Motor neuron (in vitro differentiated cells): ENCODE measurements around the gene TFEB. TPM values are rescaled to one million over a fixed set of nuclear protein-coding genes. Genes with fewer than 3 reads are reported as not detected.

ENCODE experiments used
- ATAC-seq, 8 experiments: fragments of 200-7000 bp; cut with Tn5 transposase; replicated peaks in 6 of 8; 2 replicates each; pipeline ENCODE4 v1.8.0; 2021; ENCODE audit warnings: mild to moderate bottlenecking in 8 of 8, moderate library complexity in 8 of 8
- H3K27ac ChIP-seq, 2 donors: fragments of 250-450 bp; sonication (Bioruptor Pico); 2 replicates each; pipeline ENCODE4 v1.9.0; 2021; ENCODE audit warnings: antibody characterized with exemption in 2 of 2, mild to moderate bottlenecking in 2 of 2, moderate library complexity in 1 of 2
- H3K4me1 ChIP-seq, 2 donors: fragments of 250-450 bp; sonication (Bioruptor Pico); replicated peaks in 1 of 2; 2 replicates each; pipeline ENCODE4 v1.6.1; 2021; ENCODE audit warnings: antibody characterized with exemption in 2 of 2, mild to moderate bottlenecking in 2 of 2, moderate library complexity in 1 of 2
- H3K4me3 ChIP-seq, 5 donors: fragments of 250-450 bp; sonication (Bioruptor Pico); 2 replicates each; pipeline ENCODE4 v1.9.0; 2021; ENCODE audit warnings: antibody characterized with exemption in 5 of 5, mild to moderate bottlenecking in 5 of 5, moderate library complexity in 4 of 5
- WGBS, 10 experiments: fragments of 450-650 bp; shearing (Covaris generic); methylation state at CpG; one replicate each; pipeline ENCODE4 v1.0.0; 2022; 5-methylcytosine and 5-hydroxymethylcytosine counted together
- in situ Hi-C, 9 experiments: fragments of 400-800 bp; cut with MboI; loops; one replicate each; pipeline ENCODE4 v1.15.0; 2021; ENCODE audit warnings: low sequenced_read_pairs in 9 of 9, low pct_unique_long_range_greater_than_20kb in 2 of 9; ENCODE audit not compliant: unreplicated experiment in 9 of 9
- total RNA-seq, 8 experiments: library from RNA; unstranded; fragments of 300-600 nt; gene quantifications; 2 replicates each; pipeline versions ENCODE4 v1.2.3 to v1.2.4, GENCODE V29; 2022

TFEB gene
- total RNA-seq, 8 experiments from 2014 or later: 1.4 to 8.5 (median 5.3) TPM

- in situ Hi-C loops: no loop called here
- no peak overlapping the region for H3K4me3 ChIP-seq
These were observed 12.4 kb downstream of the TFEB start for GRCh38 chr6:41722969-41723529.

GRCh38 chr6:41721414-41721813 lies 14.0 kb downstream of the TFEB start:
- in situ Hi-C loops: no loop called here

More at GRCh38 chr6:41722969-41723529, 12.4 kb downstream of the TFEB start:
- Histone ChIP-seq H3K4me1 (peaks cover 0 to 6% of the 10 kb centered on the region in 2 donors), H3K27ac (no peak overlapping the region)
- WGBS, 10 experiments: 0 to 100% (median 47%) methylated on average over 1 of the region's 8 CpGs; no CpG with 5 or more reads in 6 of the 10 experiments
- ATAC-seq: peak in 1 of 8 experiments; percentile 7

GRCh38 chr6:41720783-41721182 lies 14.6 kb downstream of the TFEB start:
- no peak for ATAC-seq
- H3K27ac ChIP-seq: no peak overlapping the region
- H3K4me3 ChIP-seq: no peak overlapping the region
- H3K4me1 ChIP-seq: peaks cover 0 to 11% of the 10 kb centered on the region in 2 donors
- no CpG with 5 or more reads among the region's 2 CpGs for WGBS, 10 experiments
- in situ Hi-C loops: no loop called here

More at GRCh38 chr6:41721414-41721813, 14.0 kb downstream of the TFEB start:
- Histone ChIP-seq H3K4me1 (peaks cover 0 to 11% of the 10 kb centered on the region in 2 donors), H3K27ac (no peak overlapping the region), H3K4me3 (no peak overlapping the region)
- WGBS, 10 experiments: 80 to 100% (median 86%) methylated on average over 1 to 3 of the region's 3 CpGs; no CpG with 5 or more reads in 7 of the 10 experiments
- ATAC-seq: no peak

- Histone ChIP-seq H3K27ac (no peak overlapping the region), H3K4me3 (no peak overlapping the region), H3K4me1 (peaks cover 0 to 11% of the 10 kb centered on the region in 2 donors)
- ATAC-seq: no peak
- in situ Hi-C loops: no loop called here
- 48 to 100% methylated on average over 2 of the region's 3 CpGs; no CpG with 5 or more reads in 8 of the 10 experiments for WGBS, 10 experiments
These were observed 15.2 kb downstream of the TFEB start for GRCh38 chr6:41720262-41720620.

- no peak overlapping the region for H3K4me3 ChIP-seq
- 79 to 100% (median 95%) methylated on average over 1 to 6 of the region's 7 CpGs; no CpG with 5 or more reads in 3 of the 10 experiments for WGBS, 10 experiments
- in situ Hi-C loops: no loop called here
- no peak overlapping the region for H3K27ac ChIP-seq
- no peak for ATAC-seq
- peaks cover 0 to 11% of the 10 kb centered on the region in 2 donors for H3K4me1 ChIP-seq
These were observed 15.8 kb downstream of the TFEB start for GRCh38 chr6:41719436-41720261.

GRCh38 chr6:41718828-41719227 lies 16.6 kb downstream of the TFEB start:
- in situ Hi-C loops: no loop called here
- ATAC-seq: no peak
- Histone ChIP-seq H3K4me1 (peaks cover 0 to 10% of the 10 kb centered on the region in 2 donors), H3K27ac (no peak overlapping the region), H3K4me3 (no peak overlapping the region)
- WGBS, 10 experiments: 50 to 100% (median 88%) methylated on average over 1 to 4 of the region's 5 CpGs; no CpG with 5 or more reads in 1 of the 10 experiments

GRCh38 chr6:41717392-41717736 lies 18.0 kb downstream of the TFEB start:
- 80 to 100% (median 94%) methylated on average over 1 of the region's 1 CpG; no CpG with 5 or more reads in 4 of the 10 experiments for WGBS, 10 experiments
- Histone ChIP-seq H3K4me1 (peaks cover 0 to 5% of the 10 kb centered on the region in 2 donors), H3K4me3 (no peak overlapping the region), H3K27ac (no peak overlapping the region)
- ATAC-seq: no peak
- in situ Hi-C loops: no loop called here

GRCh38 chr6:41716516-41717391 lies 18.7 kb downstream of the TFEB start:
- 72 to 100% (median 94%) methylated on average over 1 to 5 of the region's 11 CpGs; no CpG with 5 or more reads in 4 of the 10 experiments for WGBS, 10 experiments
- peak in 5 of 8 experiments; percentile 4 to 61 (median 43) for ATAC-seq
- H3K27ac ChIP-seq: no peak overlapping the region
- H3K4me3 ChIP-seq: no peak overlapping the region
- in situ Hi-C loops: no loop called here
- peaks cover 0 to 5% of the 10 kb centered on the region in 2 donors for H3K4me1 ChIP-seq

GRCh38 chr6:41715795-41716515 lies 19.5 kb downstream of the TFEB start:
- Histone ChIP-seq H3K4me1 (peaks cover 0 to 5% of the 10 kb centered on the region in 2 donors), H3K4me3 (no peak overlapping the region), H3K27ac (no peak overlapping the region)
- no peak for ATAC-seq
- in situ Hi-C loops: no loop called here
- WGBS, 10 experiments: 17 to 100% (median 75%) methylated on average over 1 to 4 of the region's 5 CpGs; no CpG with 5 or more reads in 4 of the 10 experiments

GRCh38 chr6:41714556-41715273 lies 20.7 kb downstream of the TFEB start:
- Histone ChIP-seq H3K4me3 (no peak overlapping the region), H3K4me1 (peaks cover 0 to 5% of the 10 kb centered on the region in 2 donors), H3K27ac (no peak overlapping the region)
- in situ Hi-C loops: no loop called here
- no peak for ATAC-seq
- 42 to 100% (median 85%) methylated on average over 2 to 9 of the region's 14 CpGs; no CpG with 5 or more reads in 4 of the 10 experiments for WGBS, 10 experiments

- Histone ChIP-seq H3K27ac (no peak overlapping the region), H3K4me3 (no peak overlapping the region), H3K4me1 (peaks cover 0 to 5% of the 10 kb centered on the region in 2 donors)
- 78 to 100% (median 100%) methylated on average over 1 to 7 of the region's 14 CpGs; no CpG with 5 or more reads in 3 of the 10 experiments for WGBS, 10 experiments
- peak in 7 of 8 experiments; percentile 5 to 80 (median 40) for ATAC-seq
- in situ Hi-C loops: no loop called here
These were observed 21.6 kb downstream of the TFEB start for GRCh38 chr6:41713650-41714291.
